SW480 (cell line): ENCODE results near the gene STAT4.
"Not testable (repeated sequence)": the region's sequence is repeated elsewhere in the genome, so short reads cannot be mapped to it uniquely, and the experiment has no call there.

Source experiments
- DNase-seq: peaks from one replicate; pipeline ENCODE4 v3.0.0-alpha.2; 2016; ENCODE audit warnings: low spot score

Gene STAT4

GRCh38 chr2:190995315-190995714 lies 155.5 kb downstream of the STAT4 start:
- not testable (repeated sequence) for DNase-seq

DNA sequence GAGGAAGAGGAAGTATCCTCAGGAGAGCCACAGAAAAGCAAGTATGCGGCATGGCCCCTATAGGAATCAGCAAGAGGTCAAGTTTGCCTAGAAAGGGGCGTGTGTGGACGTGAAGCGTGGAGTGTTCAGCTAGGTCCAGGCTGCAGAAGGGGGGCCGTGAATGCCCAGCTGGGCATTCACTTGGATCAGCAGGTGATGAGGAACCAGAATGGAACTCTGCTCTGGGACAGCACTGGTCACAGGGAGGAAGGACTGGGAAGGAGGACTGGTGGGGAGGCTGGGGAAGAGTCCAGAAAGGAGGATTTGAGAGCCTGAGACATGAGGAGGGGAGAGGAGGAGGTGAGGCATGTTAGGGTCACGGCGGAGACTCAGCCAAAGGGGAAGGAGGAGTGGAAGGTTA lies 156.6 kb downstream of the STAT4 start:
- no peak for DNase-seq

GRCh38 chr2:190993292-190993643 lies 157.5 kb downstream of the STAT4 start:
- DNase-seq = no peak

GRCh38 chr2:190990132-190990531 lies 160.7 kb downstream of the STAT4 start:
- no peak for DNase-seq

- DNase-seq = no peak
Observed at GRCh38 chr2:190988910-190989309, 161.9 kb downstream of the STAT4 start.

- no peak for DNase-seq
Observed at GRCh38 chr2:190987938-190988337, 162.9 kb downstream of the STAT4 start.

DNA sequence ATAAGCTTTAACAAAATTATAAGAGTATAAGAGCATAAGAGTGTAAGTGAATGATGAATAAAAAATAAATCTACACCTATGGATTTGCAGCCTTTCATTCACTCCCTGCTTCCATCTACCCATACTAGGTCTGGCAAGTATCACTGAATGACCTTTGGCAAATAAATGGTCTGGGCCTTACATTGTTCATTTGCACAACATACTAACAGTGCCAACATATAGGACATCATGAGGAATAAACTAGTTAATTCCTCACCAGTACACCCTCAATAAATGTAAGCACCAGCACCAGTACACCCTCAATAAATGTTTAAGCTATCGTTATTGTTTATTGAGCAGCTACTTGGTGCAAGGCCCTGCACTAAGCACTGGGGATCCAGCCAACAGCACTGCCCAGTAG lies 163.7 kb downstream of the STAT4 start:
- DNase-seq = no peak

GRCh38 chr2:190986221-190986953 lies 164.4 kb downstream of the STAT4 start:
- DNase-seq = no peak

- DNase-seq = no peak
Observed at GRCh38 chr2:190984595-190984994, 166.2 kb downstream of the STAT4 start.

DNA sequence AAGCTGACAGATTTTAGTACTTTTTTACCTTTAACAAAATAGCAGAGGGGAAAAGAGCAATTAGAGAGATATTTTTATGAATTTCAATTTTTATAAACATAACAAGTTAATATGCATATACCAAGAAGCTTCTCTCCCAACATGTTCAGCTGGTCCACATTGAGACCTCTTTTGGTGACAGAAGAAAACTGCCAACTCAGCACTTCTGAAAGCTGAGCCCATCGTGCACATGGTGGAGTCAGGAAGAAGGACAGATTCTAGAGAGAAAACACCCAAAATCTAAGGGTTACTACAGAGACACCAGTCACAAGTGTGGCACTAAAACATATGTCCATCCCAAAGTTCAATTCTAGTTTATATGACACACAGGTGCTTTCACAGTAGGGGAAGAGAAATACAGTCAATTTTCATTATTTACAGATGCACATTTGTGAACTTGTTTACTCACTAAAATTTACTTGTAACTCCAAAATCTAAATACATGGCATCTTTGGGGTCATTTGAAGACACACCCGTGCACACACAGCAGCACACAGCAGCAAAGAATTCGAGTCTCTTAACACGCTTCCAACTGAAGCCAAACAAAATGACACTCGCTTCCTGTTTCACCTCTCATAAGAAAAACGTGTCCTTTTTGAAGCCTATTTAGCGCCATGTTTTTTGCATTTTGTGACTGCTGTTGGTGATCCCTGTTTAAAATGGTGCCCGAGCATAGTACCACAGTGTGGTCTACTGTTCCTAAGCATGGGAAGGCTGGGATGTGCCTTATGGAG lies 168.3 kb downstream of the STAT4 start:
- no peak for DNase-seq

GRCh38 chr2:190981733-190982132 lies 169.1 kb downstream of the STAT4 start:
- no peak for DNase-seq

DNA sequence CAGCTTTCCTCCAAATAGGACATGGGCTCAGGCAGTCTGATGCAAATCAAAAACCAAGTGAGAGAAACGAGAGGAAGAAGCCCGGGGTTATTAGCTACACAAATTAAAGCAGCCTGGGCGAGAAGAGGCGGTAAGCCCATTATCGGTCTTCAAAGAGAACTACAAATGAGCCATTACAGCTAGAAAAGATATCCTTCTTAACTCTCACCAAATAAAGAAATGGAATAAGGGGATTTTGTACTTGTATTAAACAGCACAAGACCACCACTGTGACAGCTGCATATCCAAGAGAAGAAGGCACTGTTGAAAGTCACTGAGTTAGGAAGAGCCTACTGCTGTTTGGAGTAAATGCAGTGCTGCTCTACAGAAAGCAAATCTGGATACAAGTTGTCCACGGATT lies 169.5 kb downstream of the STAT4 start:
- no peak for DNase-seq

DNA sequence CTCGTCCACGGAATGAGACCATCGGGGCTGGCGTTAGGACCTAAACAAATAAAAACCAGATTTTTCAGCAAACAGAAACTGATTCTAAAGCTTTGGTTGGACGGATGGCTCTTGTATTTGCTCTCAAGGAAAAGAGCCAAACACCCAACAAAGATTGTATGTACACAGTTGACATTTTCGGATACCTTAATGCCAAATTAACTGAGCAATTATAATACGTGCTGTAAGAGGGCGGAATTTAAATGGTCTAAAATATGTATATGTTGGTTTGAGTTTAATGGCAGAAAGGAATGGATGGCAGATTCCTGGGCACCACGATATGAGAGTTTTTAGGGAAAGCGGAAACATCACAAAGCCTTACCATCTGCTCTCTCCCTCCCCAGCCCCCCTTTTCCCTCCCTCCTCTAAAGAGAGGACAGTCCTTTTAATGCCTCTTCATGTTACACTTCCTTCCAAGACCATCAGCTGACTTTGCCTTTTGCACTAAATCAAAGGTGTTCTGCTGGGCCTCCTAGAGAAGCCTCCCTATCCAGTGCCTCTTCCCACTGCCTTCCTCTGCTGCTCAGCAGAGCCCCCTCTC lies 170.1 kb downstream of the STAT4 start:
- no peak for DNase-seq

DNA sequence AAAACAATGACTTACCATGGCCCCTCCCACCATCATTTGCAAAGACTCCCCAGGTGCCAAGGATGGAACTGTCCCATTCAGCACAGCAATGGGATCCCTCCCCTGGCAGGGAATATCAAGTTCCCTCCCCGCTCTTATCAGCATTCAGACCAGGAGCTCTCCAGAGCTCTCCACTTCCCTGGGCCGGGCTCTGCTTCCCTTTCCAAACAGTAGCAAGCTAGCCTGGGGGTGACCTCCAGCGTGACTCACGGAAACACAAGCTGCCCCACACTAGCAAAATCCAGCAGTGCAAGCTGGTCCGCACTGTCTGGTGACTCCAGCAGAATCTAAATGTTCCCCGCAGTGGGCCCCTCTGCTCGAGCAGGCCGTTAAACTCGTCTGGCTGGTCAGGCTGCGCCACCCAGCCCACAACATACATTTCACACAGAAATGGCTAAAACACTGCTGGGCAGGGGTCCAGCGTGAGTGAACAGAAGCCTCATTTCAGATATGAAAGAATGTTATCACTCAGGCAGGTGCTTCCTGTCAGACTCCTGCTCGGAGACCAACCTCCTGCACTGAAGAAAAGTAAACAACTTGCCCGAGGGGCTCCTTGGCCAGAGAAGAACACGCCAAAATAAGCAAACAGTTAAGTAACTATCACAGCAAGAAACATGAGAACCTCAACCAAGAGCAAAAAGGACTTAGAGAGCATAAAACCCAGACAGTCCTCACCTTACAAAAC lies 170.7 kb downstream of the STAT4 start:
- no peak for DNase-seq
